Testis (tissue), 2 donors: ENCODE data around the gene ZNF195.

ENCODE experiments used
- CTCF ChIP-seq, 3 experiments: fragments of 450-650 bp in 2 of 3; fragments of 200-600 bp in 1 of 3; sonication (generic) in 1 of 3; IDR thresholded peaks; one replicate each; pipeline ENCODE4 v1.5.1; 2016 to 2019; ENCODE audit warnings: antibody characterized with exemption in 3 of 3, mild to moderate bottlenecking in 2 of 3, moderate library complexity in 1 of 3
- POLR2A ChIP-seq: fragments of 450-650 bp; IDR thresholded peaks from one replicate; pipeline ENCODE4 v1.6.1; 2017; ENCODE audit warnings: antibody characterized with exemption, mild to moderate bottlenecking, moderate library complexity

- no peak for TF ChIP-seq CTCF (IDR thresholded peaks at IDR 0.05)
- no peak for TF ChIP-seq POLR2A
Measured at GRCh38 chr11:3381794-3382193, 2.8 kb upstream of the ZNF195 start.
